GM23338 (cell line): ENCODE results near the gene BICC1. TPM values are rescaled to one million over a fixed set of nuclear protein-coding genes. Genes with fewer than 3 reads are reported as not detected.

Source experiments
- ATAC-seq: fragments of 200-7000 bp; cut with Tn5 transposase; 3 replicates; pipeline ENCODE4 v1.9.1; 2020
- DNase-seq: peaks from one replicate; pipeline ENCODE4 v3.0.0-alpha.2; 2015; ENCODE audit warnings: low spot score
- H2AFZ ChIP-seq: fragments of 200-600 bp; sonication (generic); 2 replicates; pipeline ENCODE4 v1.8.0; 2016; ENCODE audit warnings: antibody characterized with exemption, mild to moderate bottlenecking, moderate library complexity
- H3F3A ChIP-seq: fragments of 200-600 bp; sonication (generic); replicated peaks from 2 replicates; pipeline ENCODE4 v1.8.0; 2017; ENCODE audit warnings: antibody characterized with exemption, mixed run types, low read depth
- H3K27ac ChIP-seq: fragments of 200-600 bp; sonication (generic); 2 replicates; pipeline ENCODE4 v1.6.1; 2016; ENCODE audit warnings: low read depth
- H3K27me3 ChIP-seq: fragments of 200-600 bp; sonication (generic); 2 replicates; pipeline ENCODE4 v1.8.0; 2016; ENCODE audit warnings: mild to moderate bottlenecking, mixed run types, moderate library complexity; ENCODE audit not compliant: insufficient read depth
- H3K36me3 ChIP-seq: fragments of 200-600 bp; sonication (generic); 2 replicates; pipeline ENCODE4 v1.8.0; 2016; ENCODE audit warnings: mild to moderate bottlenecking; ENCODE audit not compliant: insufficient read depth
- H3K4me1 ChIP-seq: fragments of 200-600 bp; sonication (generic); 2 replicates; pipeline ENCODE4 v1.8.0; 2016; ENCODE audit warnings: mild to moderate bottlenecking, moderate library complexity; ENCODE audit not compliant: insufficient read depth
- H3K4me2 ChIP-seq: fragments of 200-600 bp; sonication (generic); 2 replicates; pipeline ENCODE4 v1.7.1; 2017; ENCODE audit warnings: mixed run types
- H3K4me3 ChIP-seq: fragments of 200-600 bp; sonication (generic); 2 replicates; pipeline ENCODE4 v1.6.1; 2016; ENCODE audit warnings: mixed run types
- H3K79me2 ChIP-seq: fragments of 200-600 bp; sonication (generic); replicated peaks from 2 replicates; pipeline ENCODE4 v1.8.0; 2017; ENCODE audit warnings: mild to moderate bottlenecking; ENCODE audit not compliant: insufficient read depth
- H3K9me2 ChIP-seq: fragments of 200-600 bp; sonication (generic); 2 replicates; pipeline ENCODE4 v1.8.0; 2017; ENCODE audit not compliant: insufficient read depth
- H4K20me1 ChIP-seq: fragments of 200-600 bp; sonication (generic); replicated peaks from 2 replicates; pipeline ENCODE4 v1.8.0; 2017; ENCODE audit warnings: mild to moderate bottlenecking; ENCODE audit not compliant: insufficient read depth
- H3K27ac Mint-ChIP-seq: 2 replicates; pipeline ENCODE4 v1.8.0; 2020; ENCODE audit warnings: inconsistent platforms, mild to moderate bottlenecking, moderate library complexity, mixed read lengths
- H3K27me3 Mint-ChIP-seq: 3 replicates; pipeline ENCODE4 v1.8.0; 2022; ENCODE audit warnings: low read depth, mild to moderate bottlenecking, moderate library complexity, mixed read lengths, inconsistent platforms; ENCODE audit not compliant: insufficient read depth, poor library complexity
- H3K36me3 Mint-ChIP-seq: 3 replicates; pipeline ENCODE4 v1.8.0; 2021; ENCODE audit warnings: low read depth, mild to moderate bottlenecking, inconsistent platforms, moderate library complexity, mixed read lengths
- H3K4me1 Mint-ChIP-seq: 3 replicates; pipeline ENCODE4 v1.8.0; 2020; ENCODE audit warnings: mild to moderate bottlenecking, inconsistent platforms, mixed read lengths
- H3K4me3 Mint-ChIP-seq: 3 replicates; pipeline ENCODE4 v1.8.0; 2021; ENCODE audit warnings: moderate library complexity, mild to moderate bottlenecking, inconsistent platforms, mixed read lengths
- H3K9me3 Mint-ChIP-seq: 3 replicates; pipeline ENCODE4 v1.8.0; 2020; ENCODE audit warnings: moderate library complexity, mild to moderate bottlenecking, inconsistent platforms, mixed read lengths
- CREB1 ChIP-seq: fragments of 250-450 bp; sonication (Bioruptor Pico); IDR thresholded peaks from 2 replicates; pipeline ENCODE4 v1.5.0; 2020; ENCODE audit warnings: low read depth, mild to moderate bottlenecking, moderate library complexity
- EZH2phosphoT487 ChIP-seq: fragments of 200-600 bp; sonication (generic); IDR thresholded peaks from one replicate; pipeline ENCODE4 v1.8.1; 2018; ENCODE audit warnings: antibody characterized with exemption; ENCODE audit not compliant: unreplicated experiment
- JUNB ChIP-seq: IDR thresholded peaks from one replicate; pipeline ENCODE4 v1.6.1; 2016; ENCODE audit warnings: antibody characterized with exemption; ENCODE audit not compliant: unreplicated experiment
- NANOG ChIP-seq: IDR thresholded peaks from 2 replicates; pipeline ENCODE4 v1.6.1; 2016; ENCODE audit warnings: antibody characterized with exemption, borderline replicate concordance
- REST ChIP-seq: IDR thresholded peaks from one replicate; pipeline ENCODE4 v1.6.1; 2018; ENCODE audit warnings: antibody characterized with exemption; ENCODE audit not compliant: unreplicated experiment
- ZNF114 ChIP-seq: fragments of 250-450 bp; sonication (Bioruptor Pico); IDR thresholded peaks from 2 replicates; pipeline ENCODE4 v1.5.0; 2020; ENCODE audit warnings: mild to moderate bottlenecking, moderate library complexity
- ZNF331 ChIP-seq: fragments of 250-450 bp; sonication (Bioruptor Pico); IDR thresholded peaks from 2 replicates; pipeline ENCODE4 v1.5.0; 2020; ENCODE audit warnings: low read depth, mild to moderate bottlenecking, moderate library complexity
- ZNF462 ChIP-seq: fragments of 250-450 bp; sonication (Bioruptor Pico); IDR thresholded peaks from 2 replicates; pipeline ENCODE4 v1.5.0; 2020; ENCODE audit warnings: mild to moderate bottlenecking, moderate library complexity
- polyA plus RNA-seq: library from polyadenylated mRNA; unstranded; fragments of >200 nt; fragmentation: Nextera tagmentation; extraction: Ambion mirVana; gene quantifications from 2 replicates; pipeline ENCODE4 v1.2.1, GENCODE V29; 2016
- total RNA-seq: library from RNA; depleted of rRNA; stranded (reverse); fragments of >200 nt; shearing (Covaris generic); gene quantifications from 2 replicates; pipeline ENCODE4 v1.2.3, GENCODE V29; 2014
- TF ChIP-seq, protein P1 (sequence below), 2 experiments: fragments of 200-600 bp in 1 of 2; sonication (generic) in 1 of 2; conservative IDR thresholded peaks; 2 replicates each; pipeline versions ENCODE4 v1.5.1 to v1.6.1; 2016 to 2017; ENCODE audit warnings: antibody characterized with exemption in 2 of 2, low read depth in 2 of 2, mild to moderate bottlenecking in 2 of 2, moderate library complexity in 1 of 2

The BICC1 gene
- total and polyA plus RNA-seq, 2 experiments from 2014 or later: 1.3 to 2.2 TPM

- no peak overlapping the region for H3K27ac Mint-ChIP-seq
- H3K4me1 Mint-ChIP-seq: no peaks in the 10 kb centered on the region
- H3K27me3 Mint-ChIP-seq: no peaks in the 10 kb centered on the region
- Histone ChIP-seq H3K4me2 (no peak overlapping the region), H3K4me1 (no peaks in the 10 kb centered on the region), H3K79me2 (no peaks in the 10 kb centered on the region), H3K36me3 (no peaks in the 10 kb centered on the region), H3K9me2 (no peaks in the 10 kb centered on the region), H3K27ac (no peak overlapping the region), H3K27me3 (no peaks in the 10 kb centered on the region), H3F3A (no peaks in the 10 kb centered on the region), H2AFZ (no peak overlapping the region), H4K20me1 (no peaks in the 10 kb centered on the region), H3K4me3 (no peak overlapping the region)
- TF ChIP-seq NANOG (no peak), ZNF114 (no peak), EZH2phosphoT487 (no peak), REST (no peak), JUNB (no peak), ZNF331 (CRISPR knock-in tag) (no peak), CREB1 (CRISPR knock-in tag) (no peak)
- TF ChIP-seq, protein P1, sequence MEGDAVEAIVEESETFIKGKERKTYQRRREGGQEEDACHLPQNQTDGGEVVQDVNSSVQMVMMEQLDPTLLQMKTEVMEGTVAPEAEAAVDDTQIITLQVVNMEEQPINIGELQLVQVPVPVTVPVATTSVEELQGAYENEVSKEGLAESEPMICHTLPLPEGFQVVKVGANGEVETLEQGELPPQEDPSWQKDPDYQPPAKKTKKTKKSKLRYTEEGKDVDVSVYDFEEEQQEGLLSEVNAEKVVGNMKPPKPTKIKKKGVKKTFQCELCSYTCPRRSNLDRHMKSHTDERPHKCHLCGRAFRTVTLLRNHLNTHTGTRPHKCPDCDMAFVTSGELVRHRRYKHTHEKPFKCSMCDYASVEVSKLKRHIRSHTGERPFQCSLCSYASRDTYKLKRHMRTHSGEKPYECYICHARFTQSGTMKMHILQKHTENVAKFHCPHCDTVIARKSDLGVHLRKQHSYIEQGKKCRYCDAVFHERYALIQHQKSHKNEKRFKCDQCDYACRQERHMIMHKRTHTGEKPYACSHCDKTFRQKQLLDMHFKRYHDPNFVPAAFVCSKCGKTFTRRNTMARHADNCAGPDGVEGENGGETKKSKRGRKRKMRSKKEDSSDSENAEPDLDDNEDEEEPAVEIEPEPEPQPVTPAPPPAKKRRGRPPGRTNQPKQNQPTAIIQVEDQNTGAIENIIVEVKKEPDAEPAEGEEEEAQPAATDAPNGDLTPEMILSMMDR (conservative IDR thresholded peaks at IDR 0.05; ENCODE audit: low read depth in 2 of 2): no peak
- peaks cover 16% of the 10 kb centered on the region; the same call in 2 of the 3 replicates for H3K9me3 Mint-ChIP-seq
- peaks cover 3% of the 10 kb centered on the region; the same call in 1 of the 3 replicates for H3K36me3 Mint-ChIP-seq
- no peak overlapping the region for H3K4me3 Mint-ChIP-seq
- no peak for ATAC-seq
- DNase-seq: no peak
Observed at GRCh38 chr10:58556516-58557165, 44.0 kb downstream of the BICC1 start.

DNA sequence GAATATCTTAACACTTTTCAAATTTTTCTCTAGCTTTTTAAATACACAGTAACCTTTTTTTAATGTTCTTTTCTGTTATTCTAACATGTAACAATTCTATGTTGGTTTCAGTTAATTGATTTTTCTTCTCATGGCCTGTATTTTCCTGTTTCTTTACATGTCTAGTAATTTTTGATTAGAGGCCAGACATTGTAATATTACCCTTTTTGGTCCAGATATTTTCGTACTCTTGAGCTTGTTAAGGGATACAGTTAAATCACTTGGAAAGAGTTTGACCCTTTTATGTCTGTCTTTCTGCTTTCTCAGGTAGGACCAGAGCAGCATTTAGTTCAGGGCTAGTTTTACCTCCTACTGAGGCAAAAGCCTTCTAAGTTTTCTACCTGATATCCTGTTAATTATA lies 45.0 kb downstream of the BICC1 start:
- Histone ChIP-seq H3K36me3 (no peaks in the 10 kb centered on the region), H3K9me2 (no peaks in the 10 kb centered on the region), H3K4me3 (no peak overlapping the region), H3F3A (no peaks in the 10 kb centered on the region), H2AFZ (no peak overlapping the region), H3K4me1 (no peaks in the 10 kb centered on the region), H3K27me3 (no peaks in the 10 kb centered on the region), H3K4me2 (no peak overlapping the region), H4K20me1 (no peaks in the 10 kb centered on the region), H3K27ac (no peak overlapping the region), H3K79me2 (no peaks in the 10 kb centered on the region)
- no peaks in the 10 kb centered on the region for H3K27me3 Mint-ChIP-seq
- DNase-seq: no peak
- H3K4me3 Mint-ChIP-seq: no peak overlapping the region
- H3K9me3 Mint-ChIP-seq: peaks cover 24% of the 10 kb centered on the region; the same call in 2 of the 3 replicates
- H3K36me3 Mint-ChIP-seq: peaks cover 3% of the 10 kb centered on the region; the same call in 1 of the 3 replicates
- ATAC-seq: no peak
- H3K27ac Mint-ChIP-seq: no peak overlapping the region
- no peaks in the 10 kb centered on the region for H3K4me1 Mint-ChIP-seq
- TF ChIP-seq JUNB: no peak
- TF ChIP-seq NANOG: no peak
- TF ChIP-seq ZNF462: no peak
- TF ChIP-seq ZNF114: no peak
